HL-60/S4 treated with phorbol 12-myristate 13-acetate at 8.2 ng/mL for 4 days and 3 days (cell line): ENCODE measurements around the gene PGP.

Source experiments
- in situ Hi-C: fragments of 300-500 bp; cut with MboI; formaldehyde crosslinking; loops from 2 replicates; pipeline ENCODE4 v1.15.0; 2022; ENCODE audit warnings: low sequenced_read_pairs

Gene PGP

DNA sequence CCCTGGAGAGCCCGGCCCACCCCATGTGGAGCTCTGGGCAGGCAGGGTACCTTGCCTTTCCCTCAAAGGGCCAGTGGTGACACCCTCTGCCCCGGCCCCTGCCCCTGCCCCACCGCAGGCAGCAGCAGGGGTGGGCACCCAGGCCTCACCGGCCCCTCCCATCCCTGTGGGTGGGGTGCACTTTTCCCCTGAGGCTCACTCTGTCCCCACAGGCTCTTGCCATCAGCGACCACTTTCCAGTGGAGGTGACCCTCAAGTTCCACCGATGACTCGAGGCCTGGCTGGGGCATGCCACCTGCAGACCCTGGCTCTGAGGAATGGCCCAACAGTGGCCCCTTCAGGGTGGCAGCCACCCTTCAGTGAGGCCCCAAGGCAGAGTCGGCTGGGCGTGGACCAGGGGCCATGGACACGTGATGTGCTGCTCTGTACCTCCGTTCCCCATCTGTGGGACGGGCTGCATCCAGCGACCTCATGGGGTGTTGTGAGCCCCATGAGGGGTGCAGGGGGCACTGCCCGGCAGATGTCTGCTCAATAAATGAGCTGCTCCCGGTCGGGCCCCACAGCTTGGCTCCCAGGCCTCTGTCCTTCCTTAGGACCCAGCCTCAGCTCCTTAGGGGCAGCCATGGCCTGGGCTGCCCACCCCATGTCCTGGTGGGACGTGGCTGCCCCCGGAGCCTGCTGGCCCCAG is 23.7 kb upstream of the PGP start:
- in situ Hi-C loops, result loop anchor here (25.0 kb wide), 1 partner anchor 101 kb away; the partner anchor contains the start of genes PKD1 and RAB26

DNA sequence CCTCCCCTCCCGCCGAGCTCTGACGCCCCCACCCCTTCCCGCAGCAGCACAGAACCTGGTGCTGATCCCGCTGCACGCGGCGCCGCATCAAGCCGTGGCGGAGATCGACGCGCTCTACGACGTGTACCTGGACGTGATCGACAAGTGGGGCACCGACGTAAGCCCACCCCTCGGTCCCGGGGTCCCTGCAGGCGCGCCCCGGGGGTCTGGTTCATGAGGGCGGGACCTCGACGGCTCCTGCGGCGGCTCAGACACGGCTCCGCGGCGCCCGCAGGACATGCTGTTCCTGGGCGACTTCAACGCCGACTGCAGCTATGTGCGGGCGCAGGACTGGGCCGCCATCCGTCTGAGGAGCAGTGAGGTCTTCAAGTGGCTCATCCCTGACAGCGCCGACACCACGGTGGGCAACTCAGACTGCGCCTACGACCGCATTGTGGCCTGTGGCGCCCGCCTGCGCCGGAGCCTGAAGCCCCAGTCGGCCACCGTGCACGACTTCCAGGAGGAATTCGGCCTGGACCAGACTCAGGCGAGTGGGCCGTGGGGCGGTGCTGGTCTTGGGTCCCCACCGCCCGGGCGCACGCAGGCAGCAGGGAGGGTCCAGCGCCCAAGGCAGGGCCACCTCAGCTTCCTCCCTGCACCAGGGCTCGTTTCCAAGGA is 23.0 kb upstream of the PGP start:
- in situ Hi-C loops, result loop anchor here (25.0 kb wide), 1 partner anchor 100 kb away; the partner anchor contains the start of genes PKD1 and RAB26

DNA sequence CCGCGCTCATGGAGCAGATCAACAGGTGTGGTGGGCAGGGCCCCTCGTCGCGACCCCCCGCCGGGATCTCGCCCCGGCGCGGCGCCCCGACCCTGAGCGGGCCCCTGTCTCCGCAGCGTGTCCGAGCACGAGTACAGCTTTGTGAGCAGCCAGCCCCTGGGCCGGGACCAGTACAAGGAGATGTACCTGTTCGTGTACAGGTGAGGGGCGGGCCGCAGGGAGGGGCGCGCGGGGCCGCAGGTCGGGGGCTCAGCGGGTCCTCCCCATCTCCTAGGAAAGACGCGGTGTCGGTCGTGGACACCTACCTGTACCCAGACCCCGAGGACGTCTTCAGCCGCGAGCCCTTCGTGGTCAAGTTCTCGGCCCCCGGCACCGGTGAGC is 22.5 kb upstream of the PGP start:
- in situ Hi-C loops, result loop anchor here (25.0 kb wide), 1 partner anchor 100 kb away; the partner anchor contains the start of genes PKD1 and RAB26

DNA sequence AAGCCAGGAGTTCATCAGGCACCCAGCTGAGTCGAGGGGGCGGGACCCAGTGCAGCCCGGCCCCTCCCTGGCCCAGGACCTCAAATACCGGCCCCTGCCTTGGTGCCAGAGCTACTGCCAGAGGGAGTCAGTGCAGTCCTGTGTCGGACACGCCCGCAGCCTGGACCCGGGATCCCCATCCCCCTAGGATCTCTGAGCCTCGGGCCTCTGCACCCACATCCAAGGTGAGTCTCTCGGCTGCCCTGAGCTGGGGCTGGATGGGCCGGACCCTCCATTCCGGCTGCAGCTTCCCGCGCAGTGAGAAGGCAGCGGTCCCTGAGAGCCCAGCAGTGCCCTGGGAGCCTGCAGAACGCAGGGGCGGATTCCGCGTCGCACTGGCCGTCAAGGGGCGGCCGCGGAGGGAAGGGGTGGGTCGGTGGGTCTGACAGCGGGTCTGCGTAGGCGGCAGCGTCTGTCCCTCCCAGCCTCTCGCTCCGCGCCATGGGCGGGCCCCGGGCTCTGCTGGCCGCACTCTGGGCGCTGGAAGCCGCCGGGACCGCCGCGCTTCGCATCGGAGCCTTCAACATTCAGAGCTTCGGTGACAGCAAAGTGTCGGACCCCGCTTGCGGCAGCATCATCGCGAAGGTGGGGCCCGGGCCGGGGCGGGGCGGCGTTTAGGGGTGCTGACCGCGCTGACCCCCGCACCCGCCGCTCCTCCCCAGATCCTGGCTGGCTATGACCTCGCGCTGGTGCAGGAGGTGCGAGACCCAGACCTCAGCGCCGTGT is 21.9 kb upstream of the PGP start, which contains the start of gene DNASE1L2:
DNASE1L2 (plus strand) TSS at position 108 of the 765 bp plus-strand sequence; CDS start at position 481, 373 bp downstream.
- in situ Hi-C loops, result loop anchor here (25.0 kb wide), 1 partner anchor 99 kb away; the partner anchor contains the start of genes PKD1 and RAB26

DNA sequence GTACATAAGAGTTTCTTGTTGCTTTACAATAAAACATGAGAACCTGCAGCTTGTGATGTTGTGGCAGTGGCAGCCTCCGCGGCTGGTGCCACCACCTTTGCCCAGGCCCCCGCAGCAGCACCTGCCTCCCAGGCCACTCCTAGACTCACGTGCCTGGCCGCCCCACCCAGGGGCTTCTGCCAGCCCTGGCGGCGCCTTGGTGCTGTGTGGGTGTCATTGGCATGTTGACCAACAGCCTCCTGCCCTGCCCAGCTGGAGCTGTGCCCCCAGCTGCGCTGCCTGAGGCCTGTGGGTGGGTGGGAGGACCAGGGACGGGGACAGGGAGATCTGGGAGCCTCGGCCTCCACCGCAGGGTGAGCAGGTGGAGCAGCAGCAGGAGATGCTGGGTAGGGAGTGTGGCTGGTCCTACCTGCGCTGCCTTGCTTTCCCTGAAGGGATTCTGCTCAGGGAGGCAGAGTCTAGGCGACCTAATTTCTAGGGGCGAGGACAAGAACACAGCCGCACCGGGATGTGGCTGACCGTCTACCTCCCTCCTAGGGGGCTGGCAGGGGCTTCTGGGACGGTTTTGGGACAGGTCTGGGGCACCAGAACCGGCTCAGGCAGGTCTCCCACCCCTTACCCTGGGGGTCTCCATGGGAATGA is 21.2 kb upstream of the PGP start:
- in situ Hi-C loops, result loop anchor here (25.0 kb wide), 1 partner anchor 99 kb away; the partner anchor contains the start of genes PKD1 and RAB26

DNA sequence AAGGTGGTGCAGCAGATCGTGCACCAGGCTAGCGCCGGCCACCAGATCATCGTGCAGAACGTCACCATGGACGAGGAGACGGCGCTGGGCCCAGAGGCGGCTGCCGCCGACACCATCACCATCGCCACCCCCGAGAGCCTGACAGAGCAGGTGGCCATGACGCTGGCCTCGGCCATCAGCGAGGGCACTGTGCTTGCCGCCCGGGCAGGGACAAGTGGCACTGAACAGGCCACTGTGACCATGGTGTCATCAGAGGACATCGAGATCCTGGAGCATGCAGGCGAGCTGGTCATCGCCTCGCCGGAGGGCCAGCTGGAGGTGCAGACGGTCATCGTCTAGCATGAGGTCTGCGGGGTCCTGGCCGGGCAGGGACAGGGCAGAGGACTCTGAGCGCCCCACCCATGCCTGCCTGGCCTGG is 20.6 kb upstream of the PGP start:
- in situ Hi-C loops, result loop anchor here (25.0 kb wide), 1 partner anchor 98 kb away; the partner anchor contains the start of genes PKD1 and RAB26

DNA sequence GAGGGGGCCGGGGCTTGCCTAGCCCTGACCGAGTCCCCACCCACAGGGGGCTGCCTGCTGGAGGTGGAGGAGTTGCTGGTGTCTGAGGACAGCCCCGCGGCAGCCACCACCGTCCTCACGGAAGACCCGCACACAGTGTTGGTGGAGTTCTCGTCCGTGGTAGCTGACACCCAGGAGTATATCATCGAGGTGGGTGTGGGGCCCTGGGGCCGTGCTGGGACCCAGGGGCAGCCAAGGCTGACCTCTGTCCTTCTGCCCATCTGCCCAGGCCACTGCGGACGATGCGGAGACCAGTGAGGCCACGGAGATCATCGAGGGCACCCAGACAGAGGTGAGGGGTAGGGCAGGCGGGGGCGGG is 20.2 kb upstream of the PGP start:
- in situ Hi-C loops, result loop anchor here (25.0 kb wide), 1 partner anchor 97 kb away; the partner anchor contains the start of genes PKD1 and RAB26

DNA sequence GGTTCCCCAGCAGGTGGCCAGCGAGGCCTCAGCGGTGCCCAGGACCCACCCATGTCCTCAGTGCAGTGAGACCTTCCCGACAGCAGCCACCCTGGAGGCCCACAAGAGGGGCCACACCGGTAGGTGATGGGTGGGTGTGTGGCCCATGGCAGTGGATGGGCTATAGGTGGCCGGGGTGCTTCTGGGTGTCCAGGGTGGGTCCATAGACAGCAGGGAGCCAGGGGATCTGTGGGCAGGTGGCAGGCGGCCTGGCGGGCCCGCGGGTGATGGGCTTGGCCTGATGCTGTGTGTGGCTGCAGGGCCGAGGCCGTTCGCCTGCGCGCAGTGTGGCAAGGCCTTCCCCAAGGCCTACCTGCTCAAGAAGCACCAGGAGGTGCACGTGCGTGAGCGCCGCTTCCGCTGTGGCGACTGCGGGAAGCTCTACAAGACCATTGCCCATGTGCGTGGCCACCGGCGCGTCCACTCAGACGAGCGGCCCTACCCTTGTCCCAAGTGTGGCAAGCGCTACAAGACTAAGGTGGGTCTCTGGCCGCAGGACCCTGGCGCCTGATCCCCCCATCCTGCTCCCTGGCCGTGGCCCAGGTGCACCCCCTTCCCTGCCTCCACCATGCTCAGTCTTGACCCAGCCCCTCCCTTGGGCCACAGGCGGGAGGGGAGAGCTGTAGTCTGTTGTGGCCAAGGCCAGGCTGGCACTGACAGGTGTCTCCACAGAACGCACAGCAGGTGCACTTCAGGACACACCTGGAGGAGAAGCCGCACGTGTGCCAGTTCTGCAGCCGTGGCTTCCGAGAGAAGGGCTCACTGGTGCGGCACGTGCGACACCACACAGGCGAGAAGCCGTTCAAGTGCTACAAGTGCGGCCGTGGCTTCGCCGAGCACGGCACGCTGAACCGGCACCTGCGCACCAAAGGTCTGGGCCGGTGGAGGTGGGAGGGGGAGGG is 19.5 kb upstream of the PGP start:
- in situ Hi-C loops, result loop anchor here (25.0 kb wide), 1 partner anchor 97 kb away; the partner anchor contains the start of genes PKD1 and RAB26

DNA sequence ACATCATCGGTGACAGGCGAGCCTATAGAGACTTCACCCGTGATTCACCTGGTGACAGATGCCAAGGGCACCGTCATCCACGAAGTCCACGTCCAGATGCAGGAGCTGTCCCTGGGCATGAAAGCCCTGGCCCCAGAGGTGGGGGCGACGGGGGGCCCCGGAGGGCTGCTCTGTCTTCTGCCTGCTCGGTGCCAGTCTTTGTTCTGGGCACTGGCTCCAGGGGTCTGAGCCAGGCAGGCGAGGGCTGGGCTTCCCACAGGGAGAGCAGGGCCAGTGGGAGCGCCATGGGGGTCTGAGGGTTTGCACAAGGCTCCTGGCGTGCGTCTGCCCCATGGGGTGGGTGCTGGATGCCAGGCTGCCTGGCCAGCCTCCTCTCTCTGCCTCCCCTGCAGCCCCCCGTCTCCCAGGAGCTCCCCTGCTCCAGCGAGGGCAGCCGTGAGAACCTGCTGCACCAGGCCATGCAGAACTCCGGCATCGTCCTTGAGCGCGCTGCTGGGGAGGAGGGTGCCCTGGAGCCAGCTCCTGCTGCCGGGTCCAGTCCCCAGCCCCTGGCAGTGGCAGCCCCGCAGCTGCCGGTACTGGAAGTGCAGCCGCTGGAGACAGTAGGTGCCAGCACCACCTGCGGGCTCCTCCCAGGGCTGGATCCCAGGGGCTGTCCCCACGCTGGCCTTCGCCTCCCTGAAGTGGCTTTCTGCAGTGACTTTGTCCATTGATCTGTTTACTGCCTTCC is 18.6 kb upstream of the PGP start:
- in situ Hi-C loops, result loop anchor here (25.0 kb wide), 1 partner anchor 96 kb away; the partner anchor contains the start of genes PKD1 and RAB26

DNA sequence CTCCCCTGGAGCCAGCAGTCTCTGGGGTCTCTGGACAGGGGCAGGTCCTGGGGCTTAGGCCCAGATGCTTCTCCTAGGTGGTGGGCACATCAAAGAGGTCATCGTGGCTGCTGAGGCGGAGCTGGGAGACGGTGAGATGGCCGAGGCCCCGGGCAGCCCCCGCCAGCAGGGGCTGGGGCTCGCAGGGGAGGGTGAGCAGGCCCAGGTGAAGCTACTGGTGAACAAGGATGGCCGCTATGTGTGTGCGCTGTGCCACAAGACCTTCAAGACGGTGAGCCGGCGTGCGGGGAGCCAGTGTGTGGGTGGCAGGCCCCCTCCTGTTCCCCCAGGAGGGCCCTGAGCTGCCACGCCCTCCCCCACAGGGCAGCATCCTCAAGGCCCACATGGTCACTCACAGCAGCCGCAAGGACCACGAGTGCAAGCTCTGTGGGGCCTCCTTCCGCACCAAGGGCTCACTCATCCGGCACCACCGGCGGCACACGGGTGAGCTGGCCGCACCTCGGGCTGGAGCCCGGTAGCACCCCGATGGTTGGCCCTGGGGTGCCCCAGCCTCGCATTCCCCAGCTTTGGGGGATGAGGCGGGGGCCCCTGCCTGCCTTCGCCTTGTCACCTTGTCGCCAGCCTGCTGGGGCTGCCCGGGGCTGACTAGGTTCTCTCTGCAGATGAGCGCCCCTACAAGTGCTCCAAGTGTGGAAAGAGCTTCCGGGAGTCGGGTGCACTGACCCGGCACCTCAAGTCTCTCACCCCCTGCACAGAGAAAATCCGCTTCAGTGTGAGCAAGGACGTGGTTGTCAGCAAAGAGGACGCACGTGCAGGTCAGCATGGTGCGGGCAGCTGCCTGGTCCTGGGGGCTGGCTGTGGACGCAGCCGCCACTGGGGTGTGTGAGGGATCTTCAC is 17.7 kb upstream of the PGP start:
- in situ Hi-C loops, result loop anchor here (25.0 kb wide), 1 partner anchor 95 kb away; the partner anchor contains the start of genes PKD1 and RAB26

DNA sequence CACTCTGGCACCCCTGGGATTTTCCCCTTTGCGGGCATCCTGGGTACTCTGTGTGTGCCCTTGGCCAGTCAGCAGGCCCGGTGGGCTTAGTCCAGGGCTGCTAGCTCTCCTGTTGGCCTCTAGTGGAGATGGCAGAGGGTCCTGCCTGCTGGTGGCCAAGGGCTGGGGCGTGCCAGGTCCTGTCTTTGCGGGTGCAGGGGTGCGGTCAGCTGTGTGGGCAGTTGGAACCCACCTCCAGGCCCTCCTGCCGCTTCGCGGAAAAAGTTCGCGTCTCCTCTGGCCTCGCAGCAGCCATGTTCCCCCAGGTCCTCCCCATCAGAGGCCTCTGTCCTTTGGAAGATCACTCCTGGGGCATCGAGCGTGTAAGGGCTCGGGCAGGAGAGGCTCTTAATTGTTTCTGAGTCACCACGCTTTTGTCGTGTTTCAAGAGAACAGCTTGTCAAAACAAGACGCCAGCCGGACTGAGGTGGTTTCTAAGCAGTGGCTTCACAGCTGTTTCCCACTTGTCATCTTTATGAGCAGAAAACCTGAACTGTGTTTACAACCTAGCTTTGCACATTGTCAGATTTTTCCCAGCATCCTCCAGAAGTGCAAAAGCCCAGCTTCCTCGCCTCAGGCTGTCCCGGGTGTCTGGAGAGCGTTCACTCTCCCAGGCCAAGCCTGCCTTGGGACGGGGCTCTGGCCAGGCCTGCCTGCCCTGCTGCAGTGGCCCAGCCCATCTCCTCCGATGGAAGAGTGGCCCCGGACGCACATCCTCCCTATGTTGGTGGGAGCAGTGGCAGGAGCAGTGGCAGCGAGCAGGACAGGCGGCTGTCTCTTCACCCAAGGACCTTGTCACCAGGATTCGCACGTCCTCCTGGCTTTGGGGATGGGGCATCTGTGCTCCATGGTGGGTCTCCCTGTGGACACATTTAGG is 16.6 kb upstream of the PGP start:
- in situ Hi-C loops, result loop anchor here (25.0 kb wide), 1 partner anchor 94 kb away; the partner anchor contains the start of genes PKD1 and RAB26

DNA sequence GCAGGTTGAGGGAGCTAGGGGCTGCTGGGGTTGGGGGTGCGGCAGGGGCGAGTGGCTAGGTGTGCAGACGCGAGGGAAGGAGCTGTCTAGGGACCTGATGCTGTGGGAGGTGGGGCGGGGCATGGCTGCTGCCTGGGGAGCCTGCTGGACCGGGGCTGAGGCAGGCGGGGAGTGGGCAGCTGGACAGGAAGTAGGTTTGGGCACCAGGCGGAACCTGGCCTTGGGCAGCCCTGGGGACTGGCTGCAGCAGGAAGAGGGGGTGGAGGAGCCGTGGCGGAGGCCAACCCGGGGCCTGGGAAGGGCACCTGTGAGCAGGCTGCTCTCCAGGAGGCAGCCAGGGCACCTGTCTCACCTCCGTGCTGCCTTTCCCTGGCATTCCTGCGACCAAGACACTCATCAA is 15.7 kb upstream of the PGP start:
- in situ Hi-C loops, result loop anchor here (25.0 kb wide), 1 partner anchor 93 kb away; the partner anchor contains the start of genes PKD1 and RAB26

DNA sequence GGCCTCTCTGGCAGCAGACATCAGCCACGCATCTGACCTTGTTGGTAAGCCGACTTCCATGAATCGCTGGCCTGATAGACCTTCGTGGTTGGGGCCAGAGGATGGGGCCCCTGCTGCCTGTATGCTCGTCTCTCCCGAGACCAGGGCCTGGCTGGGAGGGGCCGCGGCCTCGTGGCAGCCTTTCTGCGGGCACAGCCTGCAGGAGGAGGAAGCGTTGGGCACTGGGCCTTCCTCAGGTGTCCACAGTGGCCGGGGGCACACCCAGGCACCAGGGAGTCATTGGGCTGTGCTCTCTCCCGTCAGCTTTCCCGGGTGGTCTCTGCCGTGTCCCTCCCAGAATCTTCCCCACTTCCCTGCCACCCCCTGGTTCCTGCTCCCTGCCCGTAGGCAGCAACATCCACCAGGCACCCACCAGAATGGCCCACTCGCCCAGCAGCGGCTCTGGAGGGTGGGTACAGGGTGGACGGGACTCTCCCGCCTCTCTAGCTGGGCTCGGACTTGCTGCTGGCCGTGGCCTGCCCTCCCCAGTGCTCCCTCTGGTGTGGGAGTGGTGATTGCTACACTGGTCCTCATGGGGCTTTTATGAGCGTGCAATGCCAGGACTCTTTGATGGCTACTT is 15.1 kb upstream of the PGP start:
- in situ Hi-C loops, result loop anchor here (25.0 kb wide), 1 partner anchor 92 kb away; the partner anchor contains the start of genes PKD1 and RAB26

DNA sequence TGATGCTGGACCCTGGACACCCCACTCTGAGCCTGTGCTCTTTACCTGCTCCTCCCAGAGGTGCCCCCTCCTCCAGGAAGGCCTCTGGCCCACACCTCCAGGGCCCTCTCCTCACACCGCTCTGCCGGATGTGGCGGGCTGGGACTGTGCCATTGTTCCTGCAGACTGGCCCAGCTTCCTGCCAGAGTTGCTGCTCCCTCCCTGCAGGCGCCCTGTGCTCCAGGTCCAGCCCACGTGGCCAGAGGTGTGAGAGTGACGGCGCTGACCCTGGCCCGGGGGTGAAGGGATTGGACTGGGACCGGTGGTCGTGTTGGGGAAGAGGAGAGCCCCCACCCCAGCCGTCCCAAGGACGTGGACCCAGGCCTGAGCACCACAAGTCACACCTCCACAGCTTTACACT is 14.5 kb upstream of the PGP start:
- in situ Hi-C loops, result loop anchor here (25.0 kb wide), 1 partner anchor 92 kb away; the partner anchor contains the start of genes PKD1 and RAB26

DNA sequence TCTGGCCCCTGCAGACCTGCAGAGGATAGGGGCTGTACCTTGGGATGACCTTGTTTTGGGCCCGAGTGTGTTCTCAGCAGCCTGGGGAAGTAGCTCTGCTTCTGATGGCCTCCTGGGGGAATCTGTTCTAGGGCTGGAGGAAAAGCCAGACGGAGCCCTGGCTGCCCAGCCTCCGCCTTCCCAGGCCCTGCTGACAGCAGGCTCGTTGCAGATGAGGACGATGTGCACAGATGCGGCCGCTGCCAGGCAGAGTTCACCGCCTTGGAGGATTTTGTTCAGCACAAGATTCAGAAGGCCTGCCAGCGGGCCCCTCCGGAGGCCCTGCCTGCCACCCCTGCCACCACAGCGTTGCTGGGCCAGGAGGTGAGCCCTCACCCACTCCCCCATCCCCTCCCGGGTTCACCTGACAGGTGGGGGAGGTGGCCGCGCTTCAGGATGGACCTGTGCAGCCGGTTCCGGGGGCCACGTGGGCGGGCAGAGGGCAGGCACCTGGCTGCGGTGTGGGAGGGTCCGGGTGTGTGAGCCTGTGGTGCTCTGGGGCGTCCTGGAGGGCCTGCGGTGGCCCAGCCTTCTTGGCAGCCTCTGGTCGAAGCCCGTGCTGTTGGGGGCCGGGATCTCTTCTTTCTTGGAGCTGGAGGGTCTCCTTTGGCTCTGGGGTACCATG is 13.7 kb upstream of the PGP start:
- in situ Hi-C loops, result loop anchor here (25.0 kb wide), 1 partner anchor 91 kb away; the partner anchor contains the start of genes PKD1 and RAB26
